Tibial nerve (tissue), 4 donors: Measurements from ENCODE around the gene ITIH5. TPM values are rescaled to one million over a fixed set of nuclear protein-coding genes. Genes with fewer than 3 reads are reported as not detected.

Source experiments
- DNase-seq, 2 donors: peaks; one replicate each; pipeline ENCODE4 v3.0.0-alpha.2; 2019; ENCODE audit warnings: low spot score in 2 of 2
- H3K27ac ChIP-seq, 4 donors: fragments of 200-600 bp; sonication (generic) in 3 of 4; one replicate each; pipeline ENCODE4 v1.5.1; 2017 to 2019; ENCODE audit warnings: mild to moderate bottlenecking in 1 of 4
- H3K27me3 ChIP-seq, 2 donors: fragments of 200-600 bp; sonication (generic) in 1 of 2; one replicate each; pipeline versions ENCODE4 v1.5.1 to v1.6.0; 2017 to 2019
- H3K36me3 ChIP-seq, 3 donors: fragments of 200-600 bp; sonication (generic); one replicate each; pipeline ENCODE4 v1.5.1; 2018 to 2019
- H3K4me1 ChIP-seq, 4 donors: fragments of 200-600 bp; sonication (generic) in 3 of 4; one replicate each; pipeline ENCODE4 v1.5.1; 2017 to 2019
- H3K4me3 ChIP-seq, 4 donors: fragments of 200-600 bp; sonication (generic) in 3 of 4; one replicate each; pipeline ENCODE4 v1.5.1; 2017 to 2019; ENCODE audit warnings: mild to moderate bottlenecking in 1 of 4, moderate library complexity in 1 of 4
- H3K9me3 ChIP-seq, 4 donors: fragments of 200-600 bp; sonication (generic) in 3 of 4; one replicate each; pipeline ENCODE4 v1.5.1; 2017 to 2019
- CTCF ChIP-seq, 5 experiments: fragments of 200-600 bp in 3 of 5; fragments of 450-650 bp in 2 of 5; sonication (generic) in 3 of 5; IDR thresholded peaks; one replicate each; pipeline ENCODE4 v1.5.1; 2016 to 2019; ENCODE audit warnings: antibody characterized with exemption in 5 of 5, mild to moderate bottlenecking in 3 of 5, moderate library complexity in 2 of 5
- EP300 ChIP-seq, 2 donors: sonication (generic); formaldehyde crosslinking; IDR thresholded peaks; one replicate each; pipeline ENCODE4 v1.6.1; 2017; ENCODE audit warnings: antibody characterized with exemption in 2 of 2, mild to moderate bottlenecking in 1 of 2
- POLR2A ChIP-seq, 2 donors: fragments of 450-650 bp; IDR thresholded peaks; one replicate each; pipeline ENCODE4 v1.6.1; 2017; ENCODE audit warnings: antibody characterized with exemption in 2 of 2, mild to moderate bottlenecking in 2 of 2, moderate library complexity in 2 of 2
- WGBS, 2 donors: methylation state at CpG; one replicate each; pipeline ENCODE4 v1.1.5; 2018; 5-methylcytosine and 5-hydroxymethylcytosine counted together
- total RNA-seq, 4 donors: library from RNA; depleted of rRNA; stranded (reverse); fragments of >200 nt; gene quantifications; one replicate each; pipeline ENCODE4 v1.1.0, GENCODE V29; 2016

The ITIH5 gene
- total RNA-seq, 4 donors from 2014 or later, result 20.7 to 86.4 (median 26.9) TPM

DNA sequence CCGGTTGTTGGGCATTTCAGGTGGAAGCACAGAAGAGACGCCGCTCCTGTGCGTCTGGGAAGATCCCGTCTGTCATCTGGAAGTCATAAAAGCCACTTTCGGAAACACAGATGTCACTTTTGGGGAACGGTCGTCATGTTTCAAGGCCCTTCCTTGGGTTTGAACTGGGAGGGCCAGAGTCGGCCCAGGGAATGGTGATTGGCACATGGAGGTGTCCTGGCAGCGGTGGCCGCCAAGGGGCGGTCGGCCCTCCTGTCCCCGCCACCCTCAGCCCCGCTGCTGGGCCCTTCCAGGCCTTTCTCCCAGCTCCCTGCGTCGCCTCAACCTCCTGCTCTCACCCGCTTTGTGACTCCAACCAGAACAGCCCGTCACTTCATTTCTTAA lies 140.8 kb downstream of the ITIH5 start:
- Histone ChIP-seq H3K9me3 (no peaks in the 10 kb centered on the region), H3K4me3 (no peak overlapping the region), H3K4me1 (no peaks in the 10 kb centered on the region), H3K27ac (no peak overlapping the region), H3K36me3 (no peaks in the 10 kb centered on the region), H3K27me3 (no peaks in the 10 kb centered on the region)
- TF ChIP-seq POLR2A (IDR thresholded peaks at IDR 0.05) (no peak), CTCF (IDR thresholded peaks at IDR 0.05) (no peak), EP300 (IDR thresholded peaks at IDR 0.05) (no peak)
- 81 to 82% methylated on average over 19 of the region's 19 CpGs for WGBS, 2 donors
- no peak for DNase-seq

GRCh38 chr10:7525314-7526016 lies 141.3 kb downstream of the ITIH5 start:
- WGBS, 2 donors, result 43% methylated on average over 16 of the region's 16 CpGs
- Histone ChIP-seq H3K27ac (no peak overlapping the region), H3K27me3 (no peaks in the 10 kb centered on the region), H3K9me3 (no peaks in the 10 kb centered on the region), H3K4me3 (no peak overlapping the region), H3K36me3 (no peaks in the 10 kb centered on the region), H3K4me1 (no peaks in the 10 kb centered on the region)
- DNase-seq, result peak; percentile 35 to 93
- TF ChIP-seq CTCF (IDR thresholded peaks at IDR 0.05) (peak; percentile 74 to 91 (median 76)), POLR2A (IDR thresholded peaks at IDR 0.05) (no peak)

GRCh38 chr10:7523656-7524055 lies 143.1 kb downstream of the ITIH5 start:
- no peak overlapping the region for H3K4me3 ChIP-seq
- WGBS, 2 donors, result 59 to 70% methylated on average over 4 of the region's 4 CpGs
- no peak for DNase-seq
- H3K4me1 ChIP-seq, result no peaks in the 10 kb centered on the region
- H3K36me3 ChIP-seq, result no peaks in the 10 kb centered on the region
- H3K9me3 ChIP-seq, result no peaks in the 10 kb centered on the region
- no peak for TF ChIP-seq EP300 (IDR thresholded peaks at IDR 0.05)
- H3K27ac ChIP-seq, result no peak overlapping the region
- peaks cover 0 to 1% of the 10 kb centered on the region in 2 donors for H3K27me3 ChIP-seq

- H3K4me1 ChIP-seq, result no peaks in the 10 kb centered on the region
Observed at GRCh38 chr10:7520507-7521485, 146.0 kb downstream of the ITIH5 start.

DNA sequence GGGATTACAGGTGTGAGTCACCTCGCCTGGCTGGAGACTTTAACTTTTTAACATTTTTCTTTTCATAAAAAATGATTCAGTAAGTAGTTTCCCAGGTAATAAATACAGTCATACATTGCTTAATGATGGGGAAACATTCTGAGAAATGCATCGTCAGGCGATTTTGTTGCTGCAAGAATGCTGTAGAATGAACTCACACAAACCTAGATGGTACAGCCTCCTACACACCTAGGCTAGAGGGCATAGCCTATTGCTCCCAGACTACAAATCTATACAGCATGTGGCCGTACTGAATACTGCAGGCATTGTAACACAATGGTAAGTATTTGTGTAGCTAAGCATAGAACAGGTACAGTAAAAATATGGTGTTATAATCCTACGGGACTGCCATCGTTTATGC lies 147.4 kb downstream of the ITIH5 start:
- Histone ChIP-seq H3K27ac (no peak overlapping the region), H3K9me3 (no peaks in the 10 kb centered on the region), H3K4me3 (no peak overlapping the region), H3K27me3 (peaks cover 0 to 17% of the 10 kb centered on the region in 2 donors), H3K4me1 (no peaks in the 10 kb centered on the region), H3K36me3 (no peaks in the 10 kb centered on the region)
- WGBS, 2 donors, result 85 to 87% methylated on average over 6 of the region's 6 CpGs
- no peak for DNase-seq
- no peak for TF ChIP-seq POLR2A (IDR thresholded peaks at IDR 0.05)
- no peak for TF ChIP-seq EP300 (IDR thresholded peaks at IDR 0.05)
- TF ChIP-seq CTCF (IDR thresholded peaks at IDR 0.05), result no peak

More at GRCh38 chr10:7520507-7521485, 146.0 kb downstream of the ITIH5 start:
- Histone ChIP-seq H3K27me3 (peaks cover 0 to 13% of the 10 kb centered on the region in 2 donors), H3K9me3 (no peaks in the 10 kb centered on the region), H3K36me3 (no peaks in the 10 kb centered on the region), H3K27ac (no peak overlapping the region), H3K4me3 (no peak overlapping the region)
- no peak for DNase-seq
- 57% methylated on average over 11 of the region's 11 CpGs for WGBS, 2 donors
- TF ChIP-seq EP300 (IDR thresholded peaks at IDR 0.05) (no peak), CTCF (IDR thresholded peaks at IDR 0.05) (no peak), POLR2A (IDR thresholded peaks at IDR 0.05) (no peak)
